GM18858 (cell line): ENCODE measurements around the gene NKAIN4.

Experiments used
- ATAC-seq: cut with Tn5 transposase; IDR thresholded peaks from one replicate; pipeline ENCODE4 v1.9.1; 2021; ENCODE audit not compliant: unreplicated experiment

NKAIN4 gene

GRCh38 chr20:63274381-63275228, 20.3 kb upstream of the NKAIN4 start:
- ATAC-seq: no peak

GRCh38 chr20:63273635-63274380, 19.5 kb upstream of the NKAIN4 start:
- no peak for ATAC-seq

GRCh38 chr20:63273059-63273579, 18.9 kb upstream of the NKAIN4 start:
- no peak for ATAC-seq

- ATAC-seq: peak; percentile 66
These were observed 18.1 kb upstream of the NKAIN4 start, which contains the start of gene ARFGAP1 for GRCh38 chr20:63272105-63273058. TSS of gene ARFGAP1 (plus strand) at chr20:63272813. CDS start at chr20:63275581, 2,768 bp downstream.

GRCh38 chr20:63270606-63271325, 16.5 kb upstream of the NKAIN4 start:
- ATAC-seq: no peak

GRCh38 chr20:63269724-63270123, 15.5 kb upstream of the NKAIN4 start:
- no peak for ATAC-seq

- ATAC-seq: no peak
These were observed 14.6 kb upstream of the NKAIN4 start for GRCh38 chr20:63268671-63269439.

GRCh38 chr20:63268256-63268655, 14.0 kb upstream of the NKAIN4 start:
- ATAC-seq: no peak

GRCh38 chr20:63267691-63268090, 13.4 kb upstream of the NKAIN4 start:
- no peak for ATAC-seq

- no peak for ATAC-seq
These were observed 11.7 kb upstream of the NKAIN4 start for GRCh38 chr20:63265891-63266515.

- no peak for ATAC-seq
These were observed 10.3 kb upstream of the NKAIN4 start for GRCh38 chr20:63264519-63264918.

GRCh38 chr20:63264000-63264399, 9.7 kb upstream of the NKAIN4 start:
- no peak for ATAC-seq

GRCh38 chr20:63262836-63263235, 8.6 kb upstream of the NKAIN4 start:
- no peak for ATAC-seq

- no peak for ATAC-seq
These were observed 7.7 kb upstream of the NKAIN4 start for GRCh38 chr20:63261795-63262528.

GRCh38 chr20:63261060-63261794, 7.0 kb upstream of the NKAIN4 start:
- ATAC-seq: no peak

GRCh38 chr20:63260521-63260920, 6.3 kb upstream of the NKAIN4 start:
- no peak for ATAC-seq

GRCh38 chr20:63259734-63260460, 5.6 kb upstream of the NKAIN4 start:
- no peak for ATAC-seq
